ENCODE data around the gene MOK. TPM values are rescaled to one million over a fixed set of nuclear protein-coding genes. Genes with fewer than 3 reads are reported as not detected.
"Not testable (repeated sequence)": the region's sequence is repeated elsewhere in the genome, so short reads cannot be mapped to it uniquely, and the experiment has no call there.

Gene MOK
- total RNA-seq, 3 donors from 2014 or later = 13.0 to 29.0 (median 23.9) TPM

DNA sequence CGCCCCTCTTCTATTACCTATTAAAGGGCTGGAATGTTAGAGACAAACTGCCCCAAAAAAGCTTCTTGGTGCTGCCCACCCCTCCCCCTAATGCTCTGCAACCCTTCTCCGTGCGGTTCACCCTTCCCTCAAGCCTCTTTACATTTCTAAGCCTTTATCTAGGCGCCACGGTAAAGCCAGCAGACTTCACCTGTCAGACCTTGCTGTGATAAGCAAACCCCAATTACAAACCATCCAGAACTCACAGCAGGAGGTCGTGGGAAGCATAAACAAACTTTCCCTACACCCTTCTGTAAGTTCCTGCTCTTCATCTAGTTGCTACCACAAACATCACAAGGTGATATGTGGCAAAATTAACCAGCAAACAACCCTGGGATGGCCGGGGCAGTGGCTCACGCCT is 56.8 kb downstream of the MOK start:
- no peaks in the 10 kb centered on the region for H3K27me3 ChIP-seq
- TF ChIP-seq POLR2AphosphoS5 (IDR thresholded peaks at IDR 0.05) (no peak), POLR2A (IDR thresholded peaks at IDR 0.05) (no peak)
- TF ChIP-seq, protein P1, sequence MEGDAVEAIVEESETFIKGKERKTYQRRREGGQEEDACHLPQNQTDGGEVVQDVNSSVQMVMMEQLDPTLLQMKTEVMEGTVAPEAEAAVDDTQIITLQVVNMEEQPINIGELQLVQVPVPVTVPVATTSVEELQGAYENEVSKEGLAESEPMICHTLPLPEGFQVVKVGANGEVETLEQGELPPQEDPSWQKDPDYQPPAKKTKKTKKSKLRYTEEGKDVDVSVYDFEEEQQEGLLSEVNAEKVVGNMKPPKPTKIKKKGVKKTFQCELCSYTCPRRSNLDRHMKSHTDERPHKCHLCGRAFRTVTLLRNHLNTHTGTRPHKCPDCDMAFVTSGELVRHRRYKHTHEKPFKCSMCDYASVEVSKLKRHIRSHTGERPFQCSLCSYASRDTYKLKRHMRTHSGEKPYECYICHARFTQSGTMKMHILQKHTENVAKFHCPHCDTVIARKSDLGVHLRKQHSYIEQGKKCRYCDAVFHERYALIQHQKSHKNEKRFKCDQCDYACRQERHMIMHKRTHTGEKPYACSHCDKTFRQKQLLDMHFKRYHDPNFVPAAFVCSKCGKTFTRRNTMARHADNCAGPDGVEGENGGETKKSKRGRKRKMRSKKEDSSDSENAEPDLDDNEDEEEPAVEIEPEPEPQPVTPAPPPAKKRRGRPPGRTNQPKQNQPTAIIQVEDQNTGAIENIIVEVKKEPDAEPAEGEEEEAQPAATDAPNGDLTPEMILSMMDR (IDR thresholded peaks at IDR 0.05) = no peak
- H3K4me1 ChIP-seq = no peaks in the 10 kb centered on the region
- DNase-seq (ENCODE audit: low spot score in 2 of 2) = no peak
- intact Hi-C loops (cut with DNase I; ENCODE audit: low total_unique reads) = no loop called here
- no peak overlapping the region for H3K27ac ChIP-seq
- H3K4me3 ChIP-seq = no peak overlapping the region
- no peaks in the 10 kb centered on the region for H3K9me3 ChIP-seq
- H3K36me3 ChIP-seq = no peaks in the 10 kb centered on the region

DNA sequence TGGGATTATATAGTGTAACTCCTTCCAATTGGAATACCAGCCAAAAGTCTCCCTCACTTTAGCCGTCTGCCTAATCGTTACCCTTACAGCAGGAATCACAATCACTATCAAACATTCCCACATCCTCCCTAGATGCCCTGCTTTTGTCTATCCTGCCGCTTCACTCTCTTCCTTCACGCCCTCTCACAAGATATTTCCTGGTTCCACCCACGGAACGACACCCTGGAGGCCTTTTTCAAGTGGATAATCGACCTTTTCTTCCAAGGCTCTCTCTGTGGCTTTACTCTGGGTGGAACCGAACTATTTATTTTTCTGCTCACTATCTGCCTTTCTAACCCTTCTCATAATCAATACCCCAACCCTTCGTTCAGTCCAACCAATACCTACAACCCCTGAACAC is 58.9 kb downstream of the MOK start:
- H3K36me3 ChIP-seq = no peaks in the 10 kb centered on the region
- intact Hi-C loops (cut with DNase I; ENCODE audit: low total_unique reads) = no loop called here
- DNase-seq (ENCODE audit: low spot score in 2 of 2) = no peak
- no peaks in the 10 kb centered on the region for H3K4me1 ChIP-seq
- no peaks in the 10 kb centered on the region for H3K9me3 ChIP-seq
- no peak overlapping the region for H3K4me3 ChIP-seq
- no peaks in the 10 kb centered on the region for H3K27me3 ChIP-seq
- no peak overlapping the region for H3K27ac ChIP-seq
- TF ChIP-seq, protein P1 (IDR thresholded peaks at IDR 0.05) = no peak
- TF ChIP-seq POLR2AphosphoS5 (IDR thresholded peaks at IDR 0.05) = no peak
- TF ChIP-seq POLR2A (IDR thresholded peaks at IDR 0.05) = no peak

DNA sequence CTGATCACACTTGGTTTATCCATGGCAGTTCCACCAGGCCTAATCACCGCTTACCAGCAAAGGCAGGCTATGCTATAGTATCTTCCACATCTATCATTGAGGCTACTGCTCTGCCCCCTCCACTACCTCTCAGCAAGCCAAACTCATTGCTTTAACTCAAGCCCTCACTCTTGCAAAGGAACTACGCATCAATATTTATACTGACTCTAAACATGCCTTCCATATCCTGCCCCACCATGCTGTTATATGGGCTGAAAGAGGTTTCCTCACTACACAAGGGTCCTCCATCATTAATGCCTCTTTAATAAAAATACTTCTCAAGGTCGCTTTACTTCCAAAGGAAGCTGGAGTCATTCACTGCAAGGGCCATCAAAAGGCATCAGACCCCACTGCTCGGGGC is 61.2 kb downstream of the MOK start:
- H3K9me3 ChIP-seq; DNase-seq (ENCODE audit: low spot score in 2 of 2); H3K36me3 ChIP-seq; H3K4me3 ChIP-seq; H3K4me1 ChIP-seq; H3K27me3 ChIP-seq; H3K27ac ChIP-seq; intact Hi-C loops (cut with DNase I; ENCODE audit: low total_unique reads): not testable (repeated sequence)

DNA sequence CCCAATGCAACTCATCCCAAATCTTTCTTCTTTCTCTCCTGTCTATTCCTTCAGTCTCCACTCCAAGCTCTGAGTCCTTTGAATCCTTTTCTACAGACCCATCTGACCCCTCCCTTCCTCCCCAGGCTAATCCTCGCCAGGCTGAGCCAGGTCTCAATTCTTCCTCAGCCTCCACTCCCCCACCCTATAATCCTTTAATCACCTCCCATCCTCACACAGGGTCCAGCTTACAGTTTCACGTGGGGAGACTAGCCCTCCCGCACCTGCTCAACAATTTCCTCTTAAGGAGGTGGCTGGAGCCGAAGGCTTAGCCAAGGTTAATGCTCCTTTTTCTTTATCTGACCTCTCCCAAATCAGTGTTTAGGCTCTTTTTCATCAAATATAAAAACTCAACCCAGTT is 63.8 kb downstream of the MOK start:
- intact Hi-C loops (cut with DNase I; ENCODE audit: low total_unique reads) = no loop called here
- H3K36me3 ChIP-seq = no peaks in the 10 kb centered on the region
- TF ChIP-seq POLR2A (IDR thresholded peaks at IDR 0.05) = no peak
- no peak for TF ChIP-seq POLR2AphosphoS5 (IDR thresholded peaks at IDR 0.05)
- TF ChIP-seq, protein P1 (IDR thresholded peaks at IDR 0.05) = no peak
- no peak for DNase-seq (ENCODE audit: low spot score in 2 of 2)
- no peaks in the 10 kb centered on the region for H3K9me3 ChIP-seq
- no peak overlapping the region for H3K4me3 ChIP-seq
- no peaks in the 10 kb centered on the region for H3K4me1 ChIP-seq
- H3K27ac ChIP-seq = no peak overlapping the region
- H3K27me3 ChIP-seq = no peaks in the 10 kb centered on the region

DNA sequence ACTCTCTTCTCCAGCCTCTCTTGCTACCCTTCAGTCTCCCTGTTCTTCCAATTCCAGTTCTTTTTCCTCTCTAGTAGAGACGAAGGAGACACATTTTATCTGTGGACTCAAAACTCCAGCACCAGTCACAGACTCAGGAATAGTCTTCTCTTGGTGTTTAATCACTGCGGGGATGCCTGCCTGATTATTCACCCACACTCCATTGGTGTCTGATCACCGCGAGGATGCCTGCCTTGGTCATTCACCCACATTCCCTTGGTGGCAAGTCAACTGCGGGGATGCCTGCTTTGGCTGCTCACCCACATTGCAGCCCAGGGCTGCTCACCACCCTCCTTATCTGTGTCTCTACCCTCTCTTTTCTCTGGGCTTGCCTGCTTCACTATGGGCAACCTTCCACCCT is 64.5 kb downstream of the MOK start:
- H3K27me3 ChIP-seq; DNase-seq (ENCODE audit: low spot score in 2 of 2); H3K9me3 ChIP-seq; H3K36me3 ChIP-seq; H3K4me3 ChIP-seq; intact Hi-C loops (cut with DNase I; ENCODE audit: low total_unique reads); H3K4me1 ChIP-seq; H3K27ac ChIP-seq: not testable (repeated sequence)

DNA sequence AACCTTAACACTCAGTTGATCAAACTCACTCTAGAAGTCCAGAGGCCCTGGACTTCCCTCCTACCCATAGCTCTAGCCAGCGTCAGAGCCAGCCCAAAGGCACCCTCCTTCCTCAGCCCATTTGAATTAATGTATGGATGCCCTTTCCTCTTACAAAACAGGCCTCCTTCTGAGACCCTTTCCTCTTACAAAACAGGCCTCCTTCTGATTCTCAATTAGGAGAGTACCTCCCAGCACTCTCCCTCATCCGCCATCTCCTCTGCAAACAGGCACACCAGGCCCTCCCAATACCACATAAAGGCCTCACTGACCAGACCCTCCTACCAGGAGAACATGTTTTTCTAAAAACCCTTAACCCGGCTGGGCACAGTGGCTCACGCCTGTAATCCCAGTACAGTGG is 65.7 kb downstream of the MOK start:
- Histone ChIP-seq H3K27me3 (no peaks in the 10 kb centered on the region), H3K27ac (no peak overlapping the region), H3K4me1 (no peaks in the 10 kb centered on the region), H3K9me3 (no peaks in the 10 kb centered on the region), H3K4me3 (no peak overlapping the region), H3K36me3 (no peaks in the 10 kb centered on the region)
- TF ChIP-seq, protein P1 (IDR thresholded peaks at IDR 0.05) = no peak
- TF ChIP-seq POLR2A (IDR thresholded peaks at IDR 0.05) = no peak
- no peak for TF ChIP-seq POLR2AphosphoS5 (IDR thresholded peaks at IDR 0.05)
- no peak for DNase-seq (ENCODE audit: low spot score in 2 of 2)
- intact Hi-C loops (cut with DNase I; ENCODE audit: low total_unique reads) = no loop called here

All from breast epithelium (tissue), 4 donors.